Loucy (cell line): ENCODE measurements around the gene DNAJC30.

Experiments
- H2AFZ ChIP-seq: fragments of 200-600 bp; sonication (generic); 2 replicates; pipeline ENCODE4 v1.6.0; 2016; ENCODE audit warnings: antibody characterized with exemption, mild to moderate bottlenecking, low read length, moderate library complexity
- H3F3A ChIP-seq: fragments of 200-600 bp; 2 replicates; pipeline ENCODE4 v1.6.0; 2016; ENCODE audit warnings: antibody characterized with exemption, low read depth, mild to moderate bottlenecking
- H3K27me3 ChIP-seq: fragments of 200-600 bp; sonication (generic); 2 replicates; pipeline ENCODE4 v1.6.1; 2014; ENCODE audit warnings: low read length, mild to moderate bottlenecking; ENCODE audit not compliant: insufficient read depth, poor library complexity, severe bottlenecking
- H3K36me3 ChIP-seq: fragments of 200-600 bp; sonication (generic); 2 replicates; pipeline ENCODE4 v1.6.1; 2016; ENCODE audit warnings: low read length; ENCODE audit not compliant: insufficient read depth
- H3K4me1 ChIP-seq: fragments of 200-600 bp; sonication (generic); 2 replicates; pipeline ENCODE4 v1.5.1; 2014; ENCODE audit warnings: low read length, mild to moderate bottlenecking; ENCODE audit not compliant: insufficient read depth, poor library complexity, severe bottlenecking
- H3K4me2 ChIP-seq: fragments of 200-600 bp; sonication (generic); 2 replicates; pipeline ENCODE4 v1.6.0; 2014; ENCODE audit warnings: antibody characterized with exemption, low read length, low read depth, mild to moderate bottlenecking; ENCODE audit not compliant: poor library complexity, severe bottlenecking
- H3K4me3 ChIP-seq: fragments of 200-600 bp; sonication (generic); 2 replicates; pipeline ENCODE4 v1.5.1; 2014; ENCODE audit warnings: low read length, mild to moderate bottlenecking, mixed read lengths; ENCODE audit not compliant: poor library complexity, severe bottlenecking
- H3K79me2 ChIP-seq: fragments of 200-600 bp; sonication (generic); 2 replicates; pipeline ENCODE4 v1.6.1; 2014; ENCODE audit warnings: low read length; ENCODE audit not compliant: insufficient read depth
- H3K9ac ChIP-seq: fragments of 200-600 bp; sonication (generic); 2 replicates; pipeline ENCODE4 v1.6.0; 2014; ENCODE audit warnings: mild to moderate bottlenecking, low read depth, low read length, moderate library complexity; ENCODE audit not compliant: poor library complexity, severe bottlenecking
- H3K9me2 ChIP-seq: fragments of 200-600 bp; sonication (generic); replicated peaks from 2 replicates; pipeline ENCODE4 v1.6.1; 2016; ENCODE audit warnings: low read depth, low read length, mixed read lengths
- H3K9me3 ChIP-seq: fragments of 200-600 bp; sonication (generic); 2 replicates; pipeline ENCODE4 v1.6.1; 2014; ENCODE audit warnings: mild to moderate bottlenecking, antibody characterized with exemption, low read length, low read depth; ENCODE audit not compliant: insufficient read depth
- H4K20me1 ChIP-seq: fragments of 200-600 bp; sonication (generic); 2 replicates; pipeline ENCODE4 v1.6.0; 2014; ENCODE audit warnings: antibody characterized with exemption, low read length, mild to moderate bottlenecking; ENCODE audit not compliant: insufficient read depth, poor library complexity, severe bottlenecking
- EZH2phosphoT487 ChIP-seq: fragments of 200-600 bp; IDR thresholded peaks from 2 replicates; pipeline ENCODE4 v1.6.1; 2018; ENCODE audit warnings: antibody characterized with exemption, mild to moderate bottlenecking, moderate library complexity, borderline replicate concordance
- TF ChIP-seq, protein P1 (sequence below): fragments of 200-600 bp; sonication (generic); conservative IDR thresholded peaks from 2 replicates; pipeline ENCODE4 v1.5.1; 2014; ENCODE audit warnings: mild to moderate bottlenecking, antibody characterized with exemption, low read length

Gene DNAJC30

DNA sequence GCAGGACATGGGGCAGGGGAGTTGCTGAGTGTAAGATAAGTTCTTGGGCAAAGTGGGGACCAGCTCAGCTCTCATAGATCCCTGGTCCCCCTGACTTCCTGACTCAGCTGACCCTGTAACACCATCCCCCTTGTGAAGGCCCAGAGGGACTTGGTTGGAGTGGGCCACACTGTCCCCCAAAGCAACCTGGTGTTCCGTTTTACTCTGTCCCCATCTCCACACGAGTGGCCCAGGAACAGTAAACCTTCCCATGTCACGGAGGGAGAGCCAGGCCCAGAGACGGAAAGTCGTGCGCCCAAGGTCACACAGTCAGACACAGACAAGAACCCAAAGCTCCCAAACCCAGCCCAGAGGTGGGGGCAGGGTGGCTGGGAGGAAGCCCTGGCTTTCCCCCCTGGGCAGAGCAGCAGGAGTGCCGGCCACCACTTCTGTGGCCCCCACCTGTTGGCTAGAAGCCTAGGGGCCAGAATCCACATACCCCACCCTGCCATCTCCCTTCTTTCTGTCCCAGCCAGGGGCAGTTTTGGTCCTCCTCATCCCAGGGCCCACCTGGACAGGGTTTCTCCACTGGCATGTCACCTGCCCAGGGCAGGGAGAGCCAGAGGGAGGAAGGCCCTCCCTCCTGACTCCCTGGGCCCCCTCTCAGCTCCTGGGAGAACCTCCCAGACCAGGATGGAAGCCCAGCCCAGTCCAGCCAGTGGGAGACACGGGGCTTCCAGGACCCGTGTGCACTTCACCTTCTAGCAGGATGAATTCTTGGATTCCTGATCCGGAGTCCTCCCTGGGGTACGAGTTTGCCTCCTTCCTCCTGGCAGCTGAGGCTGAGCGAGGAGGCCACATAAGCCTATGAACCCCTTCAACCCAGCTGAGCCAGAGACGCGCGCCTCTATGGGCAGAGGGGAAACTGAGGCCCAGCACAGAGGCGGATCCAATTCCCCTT, 36.2 kb downstream of the DNAJC30 start:
- no peaks in the 10 kb centered on the region for H4K20me1 ChIP-seq
- no peaks in the 10 kb centered on the region for H3K9me3 ChIP-seq
- H3K27me3 ChIP-seq, result no peaks in the 10 kb centered on the region
- H3K79me2 ChIP-seq, result no peaks in the 10 kb centered on the region
- no peak overlapping the region for H3K4me3 ChIP-seq
- no peak overlapping the region for H3K9ac ChIP-seq
- no peak overlapping the region for H2AFZ ChIP-seq
- H3K9me2 ChIP-seq, result no peaks in the 10 kb centered on the region
- peaks cover 5% of the 10 kb centered on the region for H3K4me1 ChIP-seq
- no peak overlapping the region for H3K4me2 ChIP-seq
- H3F3A ChIP-seq, result no peaks in the 10 kb centered on the region
- TF ChIP-seq EZH2phosphoT487, result no peak
- TF ChIP-seq, protein P1, sequence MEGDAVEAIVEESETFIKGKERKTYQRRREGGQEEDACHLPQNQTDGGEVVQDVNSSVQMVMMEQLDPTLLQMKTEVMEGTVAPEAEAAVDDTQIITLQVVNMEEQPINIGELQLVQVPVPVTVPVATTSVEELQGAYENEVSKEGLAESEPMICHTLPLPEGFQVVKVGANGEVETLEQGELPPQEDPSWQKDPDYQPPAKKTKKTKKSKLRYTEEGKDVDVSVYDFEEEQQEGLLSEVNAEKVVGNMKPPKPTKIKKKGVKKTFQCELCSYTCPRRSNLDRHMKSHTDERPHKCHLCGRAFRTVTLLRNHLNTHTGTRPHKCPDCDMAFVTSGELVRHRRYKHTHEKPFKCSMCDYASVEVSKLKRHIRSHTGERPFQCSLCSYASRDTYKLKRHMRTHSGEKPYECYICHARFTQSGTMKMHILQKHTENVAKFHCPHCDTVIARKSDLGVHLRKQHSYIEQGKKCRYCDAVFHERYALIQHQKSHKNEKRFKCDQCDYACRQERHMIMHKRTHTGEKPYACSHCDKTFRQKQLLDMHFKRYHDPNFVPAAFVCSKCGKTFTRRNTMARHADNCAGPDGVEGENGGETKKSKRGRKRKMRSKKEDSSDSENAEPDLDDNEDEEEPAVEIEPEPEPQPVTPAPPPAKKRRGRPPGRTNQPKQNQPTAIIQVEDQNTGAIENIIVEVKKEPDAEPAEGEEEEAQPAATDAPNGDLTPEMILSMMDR, result no peak
- no peaks in the 10 kb centered on the region for H3K36me3 ChIP-seq

DNA sequence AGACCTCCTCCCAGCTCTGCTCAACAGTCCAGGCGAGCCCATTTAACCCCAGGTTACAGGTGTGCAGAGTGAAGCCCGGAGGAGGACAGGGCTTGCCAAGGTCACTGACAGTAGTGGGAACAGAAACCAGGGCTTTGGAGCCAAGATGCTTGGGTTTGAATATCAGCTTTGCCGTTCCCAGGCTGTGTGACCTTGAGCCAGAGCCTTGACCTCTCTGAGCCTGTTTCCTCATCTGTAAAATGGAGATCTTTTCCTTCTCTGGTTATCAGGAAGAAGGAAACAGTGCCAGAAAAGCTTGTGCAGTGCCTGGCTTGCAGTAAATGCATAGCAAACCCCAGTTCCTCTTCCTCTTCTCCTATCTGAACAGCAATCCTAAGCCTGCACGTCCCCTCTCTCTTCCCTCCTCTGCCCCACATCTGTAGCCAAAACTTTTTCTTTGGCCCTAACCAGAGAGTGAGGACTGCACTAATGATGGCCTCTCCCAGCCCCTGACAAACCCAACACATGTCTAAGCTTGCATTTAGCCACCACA, 37.5 kb downstream of the DNAJC30 start:
- Histone ChIP-seq H2AFZ (no peak overlapping the region), H3K27me3 (no peaks in the 10 kb centered on the region), H3K9me3 (peaks cover 8% of the 10 kb centered on the region; the same call in 1 of the 2 replicates)

DNA sequence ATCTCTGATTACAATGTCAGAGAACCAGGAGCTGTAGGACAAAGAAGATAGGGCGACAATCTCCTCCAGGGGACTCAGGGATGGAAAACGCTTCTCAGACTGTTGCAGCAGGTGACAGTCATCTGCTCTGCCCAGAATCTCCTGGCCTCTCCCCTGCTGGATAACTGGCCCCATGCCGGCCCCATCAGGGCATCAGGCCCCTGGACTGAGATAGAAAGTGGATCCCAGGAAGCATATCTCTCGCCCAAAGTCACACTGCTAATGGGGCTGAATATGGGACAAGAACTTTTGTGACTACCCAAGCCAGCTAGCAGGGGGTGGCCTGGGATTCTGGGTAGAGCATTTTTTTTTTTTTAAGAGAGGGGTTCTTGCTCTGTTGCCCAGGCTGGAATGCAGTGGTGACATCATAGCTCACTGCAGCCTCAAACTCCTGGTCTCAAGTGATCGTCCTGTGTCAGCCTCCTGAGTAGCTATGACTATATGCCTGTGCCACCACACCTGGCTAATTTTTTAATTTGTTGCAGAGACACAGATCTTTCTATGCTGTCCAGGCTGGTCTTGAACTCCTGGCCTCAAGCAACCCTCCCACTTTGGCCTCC, 38.5 kb downstream of the DNAJC30 start:
- Histone ChIP-seq H2AFZ (no peak overlapping the region), H3K79me2 (no peaks in the 10 kb centered on the region), H3K9ac (no peak overlapping the region), H3F3A (no peaks in the 10 kb centered on the region), H3K4me1 (peaks cover 5% of the 10 kb centered on the region), H3K36me3 (no peaks in the 10 kb centered on the region), H3K4me3 (no peak overlapping the region), H3K9me2 (no peaks in the 10 kb centered on the region), H3K4me2 (no peak overlapping the region), H3K27me3 (no peaks in the 10 kb centered on the region), H3K9me3 (peaks cover 8% of the 10 kb centered on the region; the same call in 1 of the 2 replicates), H4K20me1 (no peaks in the 10 kb centered on the region)
- no peak for TF ChIP-seq EZH2phosphoT487
- TF ChIP-seq, protein P1, result no peak

More for the DNA sequence above, 37.5 kb downstream of the DNAJC30 start:
- Histone ChIP-seq H3K4me3 (no peak overlapping the region), H4K20me1 (no peaks in the 10 kb centered on the region), H3K9ac (no peak overlapping the region), H3K36me3 (no peaks in the 10 kb centered on the region), H3K4me2 (no peak overlapping the region), H3K79me2 (no peaks in the 10 kb centered on the region), H3F3A (no peaks in the 10 kb centered on the region), H3K9me2 (no peaks in the 10 kb centered on the region), H3K4me1 (peaks cover 5% of the 10 kb centered on the region)
- no peak for TF ChIP-seq EZH2phosphoT487
- TF ChIP-seq, protein P1, result no peak
